Body of pancreas (tissue), 4 donors: ENCODE measurements around the gene MAPK10. TPM values are rescaled to one million over a fixed set of nuclear protein-coding genes. Genes with fewer than 3 reads are reported as not detected.

Experiments
- ATAC-seq: fragments of 150-250 bp; one replicate; pipeline ENCODE4 v1.9.1; 2016
- DNase-seq, 4 donors: peaks; one replicate each; pipeline ENCODE4 v3.0.0-alpha.2; 2019
- H3K27ac ChIP-seq, 4 donors: fragments of 200-600 bp; sonication (generic); 1 replicate in 3 of 4; 2 replicates in 1 of 4; pipeline versions ENCODE4 v1.5.1 to v1.6.1; 2016 to 2019; ENCODE audit warnings: mild to moderate bottlenecking in 1 of 4, mixed read lengths in 1 of 4, moderate library complexity in 1 of 4
- H3K27me3 ChIP-seq, 2 donors: fragments of 200-600 bp; sonication (generic); one replicate each; pipeline ENCODE4 v1.6.0; 2016; ENCODE audit warnings: mild to moderate bottlenecking in 1 of 2
- H3K36me3 ChIP-seq, 2 donors: fragments of 200-600 bp; sonication (generic); replicated peaks in 1 of 2; 2 replicates each; pipeline ENCODE4 v1.5.1; 2016; ENCODE audit warnings: low read depth in 2 of 2; ENCODE audit not compliant: insufficient read depth in 1 of 2
- H3K4me1 ChIP-seq: fragments of 200-600 bp; sonication (generic); one replicate; pipeline ENCODE4 v1.6.0; 2016
- H3K4me3 ChIP-seq, 2 donors: fragments of 200-600 bp; sonication (generic); 1 replicate in 1 of 2; 2 replicates in 1 of 2; pipeline ENCODE4 v1.5.1; 2016 to 2019
- H3K9me3 ChIP-seq, 3 donors: fragments of 200-600 bp; sonication (generic); 1 replicate in 2 of 3; 2 replicates in 1 of 3; pipeline ENCODE4 v1.5.1; 2016
- POLR2A ChIP-seq, 3 donors: fragments of 450-650 bp; IDR thresholded peaks; one replicate each; pipeline ENCODE4 v1.6.1; 2016; ENCODE audit warnings: antibody characterized with exemption in 3 of 3, mild to moderate bottlenecking in 2 of 3
- WGBS, 2 donors: methylation state at CpG; one replicate each; pipeline ENCODE4 v1.1.5; 2017; 5-methylcytosine and 5-hydroxymethylcytosine counted together
- intact Hi-C: fragments of 100-400 bp; cut with DNase I; formaldehyde crosslinking; loops from one replicate; pipeline ENCODE4 v1.15.1; 2023
- total RNA-seq, 2 donors: library from RNA; depleted of rRNA; stranded (reverse); fragments of >200 nt; gene quantifications; one replicate each; pipeline ENCODE4 v1.1.0, GENCODE V29; 2016
- TF ChIP-seq, protein P1 (sequence below), 7 experiments: fragments of 450-650 bp in 4 of 7; fragments of 200-600 bp in 3 of 7; sonication (generic) in 3 of 7; IDR thresholded peaks; one replicate each; pipeline ENCODE4 v1.5.1; 2016 to 2019; ENCODE audit warnings: antibody characterized with exemption in 7 of 7

MAPK10 gene
- total RNA-seq, 2 donors from 2014 or later, result 9.9 to 24.1 TPM

DNA sequence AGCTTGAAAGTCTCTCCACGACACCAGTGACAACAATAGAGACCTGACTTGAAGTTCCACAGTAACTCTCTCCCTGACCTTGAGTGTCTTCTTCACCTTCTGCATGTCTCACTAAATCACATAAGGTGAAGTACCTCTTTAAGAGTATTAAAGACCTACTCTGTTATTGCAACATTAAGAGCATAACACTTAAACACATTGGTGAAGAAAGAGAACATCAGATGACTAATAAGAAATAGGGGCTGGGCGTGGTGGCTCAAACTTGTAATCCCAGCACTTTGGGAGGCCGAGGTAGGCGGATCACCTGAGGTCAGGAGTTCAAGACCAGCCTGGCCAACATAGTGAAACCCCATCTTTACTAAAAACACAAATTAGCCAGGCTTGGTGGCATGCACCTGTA, 33.9 kb upstream of the MAPK10 start:
- Histone ChIP-seq H3K4me3 (no peak overlapping the region), H3K27me3 (no peaks in the 10 kb centered on the region), H3K4me1 (no peaks in the 10 kb centered on the region), H3K36me3 (no peaks in the 10 kb centered on the region), H3K9me3 (no peaks in the 10 kb centered on the region), H3K27ac (no peak overlapping the region)
- WGBS, 2 donors, result 77 to 89% methylated on average over 4 of the region's 4 CpGs
- DNase-seq (no peak), ATAC-seq (no peak)
- TF ChIP-seq, protein P1, sequence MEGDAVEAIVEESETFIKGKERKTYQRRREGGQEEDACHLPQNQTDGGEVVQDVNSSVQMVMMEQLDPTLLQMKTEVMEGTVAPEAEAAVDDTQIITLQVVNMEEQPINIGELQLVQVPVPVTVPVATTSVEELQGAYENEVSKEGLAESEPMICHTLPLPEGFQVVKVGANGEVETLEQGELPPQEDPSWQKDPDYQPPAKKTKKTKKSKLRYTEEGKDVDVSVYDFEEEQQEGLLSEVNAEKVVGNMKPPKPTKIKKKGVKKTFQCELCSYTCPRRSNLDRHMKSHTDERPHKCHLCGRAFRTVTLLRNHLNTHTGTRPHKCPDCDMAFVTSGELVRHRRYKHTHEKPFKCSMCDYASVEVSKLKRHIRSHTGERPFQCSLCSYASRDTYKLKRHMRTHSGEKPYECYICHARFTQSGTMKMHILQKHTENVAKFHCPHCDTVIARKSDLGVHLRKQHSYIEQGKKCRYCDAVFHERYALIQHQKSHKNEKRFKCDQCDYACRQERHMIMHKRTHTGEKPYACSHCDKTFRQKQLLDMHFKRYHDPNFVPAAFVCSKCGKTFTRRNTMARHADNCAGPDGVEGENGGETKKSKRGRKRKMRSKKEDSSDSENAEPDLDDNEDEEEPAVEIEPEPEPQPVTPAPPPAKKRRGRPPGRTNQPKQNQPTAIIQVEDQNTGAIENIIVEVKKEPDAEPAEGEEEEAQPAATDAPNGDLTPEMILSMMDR (IDR thresholded peaks at IDR 0.05), result no peak
- TF ChIP-seq POLR2A (IDR thresholded peaks at IDR 0.05), result no peak
- intact Hi-C loops, result no loop called here

DNA sequence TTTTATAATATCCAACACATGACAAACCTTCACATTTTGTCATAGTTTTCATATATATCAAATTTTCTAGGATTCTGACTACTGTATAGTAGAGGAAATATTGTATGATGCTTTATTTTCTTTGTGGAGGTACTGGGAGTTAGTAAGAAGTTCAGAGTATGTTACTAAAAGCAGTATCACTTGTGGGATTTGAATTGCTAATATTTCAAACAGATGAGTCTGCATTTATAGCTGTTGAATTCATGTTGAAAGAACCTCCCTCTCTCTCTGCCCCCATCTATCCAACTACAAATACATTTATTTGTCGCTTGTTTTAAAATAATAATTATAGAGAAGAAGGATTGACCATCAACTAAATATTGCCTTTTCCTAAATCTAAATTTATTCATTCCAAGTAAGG, 29.8 kb upstream of the MAPK10 start:
- no peaks in the 10 kb centered on the region for H3K4me1 ChIP-seq
- H3K4me3 ChIP-seq, result no peak overlapping the region
- H3K9me3 ChIP-seq, result no peaks in the 10 kb centered on the region
- TF ChIP-seq, protein P1 (IDR thresholded peaks at IDR 0.05), result no peak
- no peak for TF ChIP-seq POLR2A (IDR thresholded peaks at IDR 0.05)
- H3K27me3 ChIP-seq, result no peaks in the 10 kb centered on the region
- H3K27ac ChIP-seq, result no peak overlapping the region
- intact Hi-C loops, result no loop called here
- no peaks in the 10 kb centered on the region for H3K36me3 ChIP-seq
- DNase-seq, result no peak
- ATAC-seq, result no peak
- WGBS, 2 donors, result 90 to 95% methylated on average over 1 of the region's 1 CpG

DNA sequence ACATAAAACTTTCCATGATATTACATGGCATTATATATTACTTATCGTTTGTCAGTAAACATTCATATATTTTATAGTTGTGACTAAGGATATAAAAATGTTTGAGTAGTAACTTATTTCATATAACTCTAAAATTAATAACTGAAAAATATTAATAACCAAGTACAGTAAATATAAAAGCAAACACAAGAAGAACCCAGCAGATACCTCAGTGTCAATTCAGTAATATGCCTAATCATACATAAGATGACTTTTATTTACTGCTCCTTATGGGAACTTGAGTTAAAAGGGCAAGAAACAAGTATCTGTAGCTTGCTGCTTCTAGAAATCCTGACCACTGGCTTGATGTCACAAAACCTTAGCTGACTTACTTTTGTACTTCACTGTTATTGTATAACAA, 28.4 kb upstream of the MAPK10 start:
- H3K4me1 ChIP-seq, result no peaks in the 10 kb centered on the region
- no peaks in the 10 kb centered on the region for H3K27me3 ChIP-seq
- DNase-seq, result no peak
- no peak overlapping the region for H3K4me3 ChIP-seq
- no peak for ATAC-seq
- intact Hi-C loops, result no loop called here
- no peaks in the 10 kb centered on the region for H3K36me3 ChIP-seq
- no peak for TF ChIP-seq POLR2A (IDR thresholded peaks at IDR 0.05)
- TF ChIP-seq, protein P1 (IDR thresholded peaks at IDR 0.05), result no peak
- no peaks in the 10 kb centered on the region for H3K9me3 ChIP-seq
- WGBS, 2 donors, result 83 to 85% methylated on average over 1 of the region's 1 CpG
- no peak overlapping the region for H3K27ac ChIP-seq

DNA sequence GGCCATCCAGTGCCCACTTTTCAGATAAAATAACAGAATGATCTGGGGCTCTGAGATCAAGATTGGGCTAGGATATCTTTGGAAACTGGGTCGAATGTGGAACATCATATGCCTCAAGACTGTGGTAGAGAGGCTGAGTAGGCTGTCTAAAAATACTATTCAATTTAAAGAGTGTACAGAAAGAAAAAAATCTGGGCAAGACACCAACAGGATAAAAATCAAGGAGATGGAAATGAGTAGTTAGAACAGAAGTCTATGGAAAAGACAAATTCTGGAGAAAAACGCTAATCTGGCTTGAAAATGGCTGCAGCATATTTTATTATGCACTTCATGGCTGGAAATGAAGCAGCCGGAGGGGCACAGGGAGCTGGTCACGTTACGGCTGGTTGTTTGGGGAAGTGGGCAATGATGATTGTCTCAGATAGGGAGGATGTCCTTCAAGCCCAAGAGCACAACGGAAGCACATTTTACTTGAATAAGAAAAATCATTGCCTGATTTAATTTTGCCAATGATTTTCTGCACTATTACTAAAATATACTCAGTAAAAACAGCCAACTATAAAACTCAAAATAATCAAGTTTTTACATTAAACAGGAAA, 27.1 kb upstream of the MAPK10 start:
- WGBS, 2 donors, result 57 to 61% methylated on average over 6 of the region's 6 CpGs
- TF ChIP-seq, protein P1 (IDR thresholded peaks at IDR 0.05), result no peak
- TF ChIP-seq POLR2A (IDR thresholded peaks at IDR 0.05), result no peak
- no peaks in the 10 kb centered on the region for H3K36me3 ChIP-seq
- no peak overlapping the region for H3K4me3 ChIP-seq
- no peak for ATAC-seq
- no peaks in the 10 kb centered on the region for H3K4me1 ChIP-seq
- no peaks in the 10 kb centered on the region for H3K9me3 ChIP-seq
- no peak overlapping the region for H3K27ac ChIP-seq
- H3K27me3 ChIP-seq, result no peaks in the 10 kb centered on the region
- DNase-seq, result no peak
- intact Hi-C loops, result no loop called here

DNA sequence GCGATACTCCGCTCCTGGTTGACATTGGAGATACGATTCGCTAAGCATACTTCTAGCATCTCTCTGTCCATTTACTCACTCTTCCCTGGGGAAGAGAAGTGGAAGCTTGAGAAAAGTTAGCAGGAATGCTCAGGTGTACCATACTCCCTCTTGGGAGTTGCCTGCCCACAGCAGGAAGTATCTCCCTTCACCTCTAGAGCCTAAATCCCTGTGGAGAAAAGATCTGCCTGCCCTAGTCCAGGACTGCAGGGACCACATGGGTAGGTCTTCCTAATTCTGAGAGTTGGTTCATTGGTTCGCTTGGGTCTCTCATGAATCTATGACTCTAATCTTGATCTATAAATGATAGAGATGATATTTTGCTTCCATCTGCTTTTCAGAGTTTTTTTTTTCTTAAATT, 26.3 kb upstream of the MAPK10 start:
- intact Hi-C loops, result no loop called here
- H3K27ac ChIP-seq, result no peak overlapping the region
- WGBS, 2 donors, result 86 to 97% methylated on average over 5 of the region's 5 CpGs
- H3K27me3 ChIP-seq, result no peaks in the 10 kb centered on the region
- H3K36me3 ChIP-seq, result no peaks in the 10 kb centered on the region
- H3K9me3 ChIP-seq, result no peaks in the 10 kb centered on the region
- no peak for DNase-seq
- TF ChIP-seq, protein P1 (IDR thresholded peaks at IDR 0.05), result no peak
- no peak for TF ChIP-seq POLR2A (IDR thresholded peaks at IDR 0.05)
- no peak for ATAC-seq
- H3K4me1 ChIP-seq, result no peaks in the 10 kb centered on the region
- H3K4me3 ChIP-seq, result no peak overlapping the region
